ENCODE data around the gene TMEM44. TPM values are rescaled to one million over a fixed set of nuclear protein-coding genes. Genes with fewer than 3 reads are reported as not detected.

Gene TMEM44, protein sequence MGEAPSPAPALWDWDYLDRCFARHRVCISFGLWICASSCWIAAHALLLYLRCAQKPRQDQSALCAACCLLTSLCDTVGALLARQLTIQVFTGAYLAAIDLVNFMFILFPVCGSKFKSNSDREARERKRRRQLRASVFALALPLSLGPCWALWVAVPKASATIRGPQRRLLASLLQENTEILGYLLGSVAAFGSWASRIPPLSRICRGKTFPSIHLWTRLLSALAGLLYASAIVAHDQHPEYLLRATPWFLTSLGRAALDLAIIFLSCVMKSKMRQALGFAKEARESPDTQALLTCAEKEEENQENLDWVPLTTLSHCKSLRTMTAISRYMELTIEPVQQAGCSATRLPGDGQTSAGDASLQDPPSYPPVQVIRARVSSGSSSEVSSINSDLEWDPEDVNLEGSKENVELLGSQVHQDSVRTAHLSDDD
- total RNA-seq: 11.7 TPM
- 8.0 TPM for polyA plus RNA-seq

DNA sequence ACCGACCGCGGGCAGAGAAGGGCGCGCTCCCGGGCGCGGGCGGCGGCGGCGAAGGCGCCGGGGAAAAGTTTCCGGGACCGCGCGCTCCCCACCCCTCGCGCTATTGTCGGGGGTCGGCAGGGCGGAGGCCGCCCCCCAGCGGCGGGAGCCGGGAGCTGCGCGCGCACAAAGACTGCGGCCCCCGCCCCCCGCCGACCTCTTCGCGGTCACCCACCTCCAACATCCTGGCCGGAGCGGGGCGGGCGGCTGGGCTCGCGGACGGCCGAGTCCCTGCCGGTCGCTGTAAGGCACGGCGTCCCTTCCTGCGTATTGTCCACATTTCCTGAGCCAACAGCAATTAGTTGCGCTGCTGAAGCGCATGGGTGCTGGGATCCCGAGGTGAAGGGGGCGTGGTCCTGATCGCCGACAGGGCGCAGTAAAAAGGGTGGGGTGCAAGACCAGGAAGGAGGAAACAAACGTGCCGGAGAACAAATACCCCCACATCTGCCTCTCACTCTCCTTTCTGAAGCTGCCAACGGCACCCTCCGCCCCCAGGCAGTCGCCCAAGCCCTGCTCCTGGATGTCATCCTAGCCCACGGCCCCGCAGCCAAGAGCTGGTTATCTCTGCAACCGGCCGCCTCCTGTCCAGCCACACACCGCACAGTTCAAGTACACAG is at the start of gene TMEM44:
TSS of gene TMEM44 (minus strand) at position 71 of the 656 bp plus-strand sequence. CDS start 204 bp downstream, outside the sequence.
- peak within 1 kb of the TSS; percentile 77 for H3K4me3 ChIP-seq (ENCODE audit: low read depth, low read length)
- no peaks in the 10 kb centered on the region for H3K4me1 ChIP-seq (ENCODE audit: insufficient read depth)
- DNase-seq (ENCODE audit: extremely low spot score): peak; percentile 39
- H3K27ac ChIP-seq (ENCODE audit: low read depth): peak within 1 kb of the TSS; percentile 72
- H3K36me3 ChIP-seq (ENCODE audit: insufficient read depth): no peaks in the 10 kb centered on the region
- under 1% methylated on average over 66 of the region's 66 CpGs for WGBS

DNA sequence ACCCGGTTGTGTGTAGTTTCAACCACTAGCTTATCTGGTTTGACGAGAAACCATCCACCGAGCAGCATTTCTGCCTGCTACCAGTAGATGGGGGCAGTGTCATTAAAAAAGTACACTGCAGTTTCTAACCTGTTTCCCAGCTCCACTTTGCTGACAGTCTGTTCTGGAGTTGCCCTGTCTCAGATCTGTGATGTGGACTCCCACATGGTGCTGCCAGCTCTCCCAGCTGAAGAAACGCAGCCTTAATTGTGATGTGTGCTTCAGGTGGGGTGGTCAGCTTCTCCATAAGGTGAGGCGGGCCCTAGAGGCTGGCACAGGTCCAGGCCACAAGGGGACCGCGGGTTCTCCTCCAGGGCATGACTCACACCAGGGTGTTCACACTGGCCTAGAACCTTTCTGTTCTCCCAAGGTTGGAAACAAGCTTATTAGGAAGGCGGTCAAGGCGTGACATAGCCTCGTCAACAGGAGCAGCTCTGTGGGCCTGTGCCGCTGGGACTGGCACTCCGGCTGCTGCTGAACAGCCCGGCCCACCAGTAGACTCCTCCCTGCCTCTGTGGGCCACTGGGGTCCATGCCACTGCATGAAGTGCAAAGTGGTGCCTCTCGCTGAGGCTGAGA is 49.6 kb upstream of the TMEM44 start:
- no peaks in the 10 kb centered on the region for H3K36me3 ChIP-seq (ENCODE audit: insufficient read depth)
- DNase-seq (ENCODE audit: extremely low spot score): peak; percentile 86
- H3K4me3 ChIP-seq (ENCODE audit: low read depth, low read length): no peak overlapping the region
- no peaks in the 10 kb centered on the region for H3K4me1 ChIP-seq (ENCODE audit: insufficient read depth)
- peak overlapping the region; percentile 42 for H3K27ac ChIP-seq (ENCODE audit: low read depth)
- WGBS: 39% methylated on average over 14 of the region's 14 CpGs

DNA sequence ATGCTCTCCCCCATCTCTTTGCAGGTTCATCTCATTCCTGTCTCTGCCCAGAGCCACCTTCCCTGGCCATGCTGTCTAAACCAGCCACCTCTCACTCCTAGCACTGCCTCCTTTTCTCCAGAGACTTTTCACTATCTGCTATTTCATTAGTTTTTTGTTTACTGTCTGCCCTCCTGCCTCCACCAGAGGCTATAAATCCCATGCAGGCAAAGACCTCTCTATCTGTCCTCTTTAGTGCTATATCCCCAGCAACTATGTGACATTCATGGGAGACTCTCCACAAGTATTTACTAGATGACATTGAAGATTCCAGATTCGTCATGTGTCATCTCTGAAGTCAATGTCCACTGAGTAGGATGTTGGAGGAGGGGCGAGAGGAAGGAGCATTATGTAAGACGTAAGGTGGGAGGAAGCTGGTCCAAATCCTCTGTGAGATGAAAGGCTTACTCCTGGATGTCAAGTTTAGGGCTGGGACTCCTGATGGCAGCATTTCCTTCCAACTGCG is 49.0 kb upstream of the TMEM44 start:
- Histone ChIP-seq H3K4me3 (ENCODE audit: low read depth, low read length) (no peak overlapping the region), H3K4me1 (ENCODE audit: insufficient read depth) (no peaks in the 10 kb centered on the region), H3K36me3 (ENCODE audit: insufficient read depth) (no peaks in the 10 kb centered on the region), H3K27ac (ENCODE audit: low read depth) (no peak overlapping the region)
- 32% methylated on average over 4 of the region's 4 CpGs for WGBS
- DNase-seq (ENCODE audit: extremely low spot score): no peak

DNA sequence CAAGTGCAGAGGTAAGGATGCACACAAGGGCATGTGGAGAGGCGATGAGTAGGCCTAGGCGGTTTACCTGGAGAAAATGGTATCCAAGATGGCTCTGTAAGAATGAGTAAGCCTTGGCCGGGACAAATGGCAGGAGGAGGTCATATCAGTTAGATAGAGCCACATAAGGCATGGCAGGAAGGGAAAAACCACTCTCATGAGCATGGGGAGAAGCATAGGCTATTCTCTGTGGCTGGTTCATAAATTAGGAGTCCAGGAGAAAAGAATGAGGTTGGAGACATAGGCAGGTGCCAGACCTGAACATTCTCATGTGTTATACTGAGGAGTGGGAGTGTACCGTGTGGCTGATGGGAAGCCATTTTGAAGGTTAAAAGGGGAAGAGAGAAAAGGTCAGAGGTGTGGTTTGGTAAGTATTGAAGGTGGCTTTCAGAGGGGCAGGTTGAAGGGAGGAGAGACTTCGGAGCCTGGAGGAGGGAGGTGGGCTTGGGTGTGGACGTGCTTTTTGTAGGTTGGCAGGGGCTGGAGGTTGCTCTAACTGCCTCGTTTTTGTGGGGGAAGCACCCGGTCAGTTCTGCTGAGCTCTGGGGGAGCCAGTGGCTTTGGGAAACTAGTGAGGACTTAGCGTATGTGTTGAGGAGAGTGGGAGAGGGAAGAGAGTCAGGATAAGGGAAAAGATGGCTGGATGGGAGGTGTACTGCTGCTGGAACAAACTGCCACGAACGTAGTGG is 47.8 kb upstream of the TMEM44 start:
- no peak for DNase-seq (ENCODE audit: extremely low spot score)
- WGBS: 80% methylated on average over 11 of the region's 11 CpGs
- Histone ChIP-seq H3K4me1 (ENCODE audit: insufficient read depth) (no peaks in the 10 kb centered on the region), H3K27ac (ENCODE audit: low read depth) (no peak overlapping the region), H3K36me3 (ENCODE audit: insufficient read depth) (no peaks in the 10 kb centered on the region), H3K4me3 (ENCODE audit: low read depth, low read length) (no peak overlapping the region)

DNA sequence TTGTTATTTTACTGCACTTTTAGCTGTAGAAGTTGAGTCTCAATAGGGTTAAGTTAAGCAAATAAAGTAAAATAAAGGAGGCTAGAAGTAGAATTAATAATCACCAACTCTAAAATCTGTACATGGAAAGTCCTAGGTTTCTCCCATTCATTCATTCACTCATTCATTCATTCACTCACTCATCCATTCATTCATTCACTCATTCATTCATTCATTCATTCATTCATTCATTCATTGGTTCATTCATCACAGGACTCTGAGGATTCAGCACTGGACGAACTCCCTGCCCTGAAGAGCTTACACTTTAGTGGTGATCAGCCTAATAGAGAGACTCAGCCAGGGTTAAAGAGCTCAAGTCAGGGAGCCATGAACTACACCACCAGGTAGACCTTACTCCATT is 43.3 kb upstream of the TMEM44 start:
- no peak for DNase-seq (ENCODE audit: extremely low spot score)
- whole genome bisulfite sequencing: 72% methylated on average over 1 of the region's 1 CpG
- H3K36me3 ChIP-seq (ENCODE audit: insufficient read depth): no peaks in the 10 kb centered on the region
- H3K4me3 ChIP-seq (ENCODE audit: low read depth, low read length): no peak overlapping the region
- H3K4me1 ChIP-seq (ENCODE audit: insufficient read depth): no peaks in the 10 kb centered on the region
- H3K27ac ChIP-seq (ENCODE audit: low read depth): no peak overlapping the region

DNA sequence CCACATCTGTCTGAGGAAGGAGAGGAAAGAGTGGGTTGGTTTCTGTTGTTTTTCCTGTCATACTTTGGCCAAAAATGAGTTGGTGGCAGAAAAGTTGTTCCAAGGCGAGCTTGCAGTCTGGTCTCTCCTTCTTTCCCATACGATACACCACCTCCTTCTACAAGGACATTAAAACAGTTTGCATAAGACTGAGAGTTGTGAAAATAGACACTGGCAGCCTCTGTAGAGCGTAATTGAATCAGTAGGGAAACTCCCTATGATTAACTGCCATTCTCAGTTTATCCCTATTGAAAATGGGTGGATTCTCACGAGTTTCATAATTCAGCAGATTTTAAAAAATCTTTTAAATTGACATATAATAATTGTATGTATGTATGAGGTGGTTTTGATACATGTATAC is 42.5 kb upstream of the TMEM44 start:
- H3K4me1 ChIP-seq (ENCODE audit: insufficient read depth): no peaks in the 10 kb centered on the region
- no peak overlapping the region for H3K27ac ChIP-seq (ENCODE audit: low read depth)
- no peak overlapping the region for H3K4me3 ChIP-seq (ENCODE audit: low read depth, low read length)
- no peaks in the 10 kb centered on the region for H3K36me3 ChIP-seq (ENCODE audit: insufficient read depth)
- no peak for DNase-seq (ENCODE audit: extremely low spot score)
- WGBS: 62% methylated on average over 4 of the region's 4 CpGs

DNA sequence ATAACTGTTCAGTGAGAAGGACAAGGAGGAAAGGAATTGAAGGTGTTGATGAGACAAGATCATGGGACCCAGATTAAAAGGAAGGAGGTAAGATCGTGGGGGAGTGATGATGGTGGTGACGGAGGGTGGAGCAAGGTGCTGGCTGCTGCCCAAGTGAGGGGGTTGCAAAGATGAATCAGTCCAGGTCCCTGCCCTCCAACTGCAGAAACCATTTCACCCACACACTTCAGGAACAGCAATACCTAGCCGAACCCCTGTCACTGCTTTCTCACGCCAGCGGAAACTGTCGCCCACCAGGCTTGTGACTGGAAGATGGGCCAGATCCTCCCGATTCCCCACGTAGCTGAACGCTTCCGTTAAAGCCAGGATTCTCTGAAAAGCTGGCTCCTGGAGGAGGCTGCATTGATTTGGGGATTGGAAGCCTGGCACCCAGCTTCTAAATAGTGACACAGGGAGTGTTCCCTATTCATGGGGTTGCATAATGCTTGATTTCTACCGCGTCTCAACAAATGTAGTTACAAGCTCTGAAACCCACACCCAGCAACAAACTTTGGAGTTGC is 41.9 kb upstream of the TMEM44 start:
- no peak overlapping the region for H3K4me3 ChIP-seq (ENCODE audit: low read depth, low read length)
- no peaks in the 10 kb centered on the region for H3K36me3 ChIP-seq (ENCODE audit: insufficient read depth)
- no peak overlapping the region for H3K27ac ChIP-seq (ENCODE audit: low read depth)
- no peaks in the 10 kb centered on the region for H3K4me1 ChIP-seq (ENCODE audit: insufficient read depth)
- DNase-seq (ENCODE audit: extremely low spot score): no peak
- WGBS: 53% methylated on average over 12 of the region's 12 CpGs

DNA sequence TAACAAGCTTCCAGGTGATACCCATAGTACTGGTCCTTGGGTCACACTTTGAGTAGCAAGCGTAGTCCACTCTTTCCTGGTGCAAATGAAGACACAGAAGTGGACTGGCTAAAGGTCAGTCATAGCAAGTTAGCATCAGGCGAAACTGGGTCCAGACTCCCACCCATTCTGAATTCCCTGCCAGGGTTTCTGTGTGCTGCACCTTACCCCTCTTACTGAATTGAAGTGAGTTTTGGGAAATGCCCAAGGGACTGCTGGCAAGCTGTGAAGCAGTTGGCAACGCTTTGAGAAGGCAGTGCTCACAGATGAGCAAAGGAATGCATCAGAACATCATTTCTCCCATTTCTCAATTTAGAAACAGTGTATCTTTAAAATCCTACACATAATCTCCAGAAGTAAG is 40.5 kb upstream of the TMEM44 start:
- H3K4me1 ChIP-seq (ENCODE audit: insufficient read depth): no peaks in the 10 kb centered on the region
- no peak for DNase-seq (ENCODE audit: extremely low spot score)
- no peak overlapping the region for H3K4me3 ChIP-seq (ENCODE audit: low read depth, low read length)
- WGBS: 76% methylated on average over 3 of the region's 3 CpGs
- H3K36me3 ChIP-seq (ENCODE audit: insufficient read depth): peaks cover 4% of the 10 kb centered on the region
- H3K27ac ChIP-seq (ENCODE audit: low read depth): no peak overlapping the region

DNA sequence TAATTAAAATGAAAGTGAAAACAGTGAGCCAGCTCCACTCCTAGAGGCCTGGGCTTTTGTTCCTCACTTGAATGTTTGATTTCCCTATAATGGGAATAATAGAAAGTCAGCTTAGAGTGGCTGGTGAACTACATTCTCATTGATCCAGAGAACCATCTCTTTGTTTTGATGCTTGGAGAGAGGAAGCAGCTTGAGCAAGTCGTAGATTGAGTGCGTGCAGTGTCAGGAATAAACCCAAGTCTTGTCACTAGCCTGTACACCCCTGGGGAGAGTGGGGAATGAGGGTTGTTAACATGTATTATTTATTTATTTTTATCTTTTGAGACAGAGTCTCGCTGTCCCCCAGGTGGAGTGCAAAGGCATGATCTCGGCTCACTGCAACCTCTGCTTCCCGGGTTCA is 39.7 kb upstream of the TMEM44 start:
- no peak for DNase-seq (ENCODE audit: extremely low spot score)
- peaks cover 4% of the 10 kb centered on the region for H3K36me3 ChIP-seq (ENCODE audit: insufficient read depth)
- peak overlapping the region; percentile 74 for H3K4me3 ChIP-seq (ENCODE audit: low read depth, low read length)
- WGBS: 39% methylated on average over 5 of the region's 5 CpGs
- no peaks in the 10 kb centered on the region for H3K4me1 ChIP-seq (ENCODE audit: insufficient read depth)
- no peak overlapping the region for H3K27ac ChIP-seq (ENCODE audit: low read depth)

DNA sequence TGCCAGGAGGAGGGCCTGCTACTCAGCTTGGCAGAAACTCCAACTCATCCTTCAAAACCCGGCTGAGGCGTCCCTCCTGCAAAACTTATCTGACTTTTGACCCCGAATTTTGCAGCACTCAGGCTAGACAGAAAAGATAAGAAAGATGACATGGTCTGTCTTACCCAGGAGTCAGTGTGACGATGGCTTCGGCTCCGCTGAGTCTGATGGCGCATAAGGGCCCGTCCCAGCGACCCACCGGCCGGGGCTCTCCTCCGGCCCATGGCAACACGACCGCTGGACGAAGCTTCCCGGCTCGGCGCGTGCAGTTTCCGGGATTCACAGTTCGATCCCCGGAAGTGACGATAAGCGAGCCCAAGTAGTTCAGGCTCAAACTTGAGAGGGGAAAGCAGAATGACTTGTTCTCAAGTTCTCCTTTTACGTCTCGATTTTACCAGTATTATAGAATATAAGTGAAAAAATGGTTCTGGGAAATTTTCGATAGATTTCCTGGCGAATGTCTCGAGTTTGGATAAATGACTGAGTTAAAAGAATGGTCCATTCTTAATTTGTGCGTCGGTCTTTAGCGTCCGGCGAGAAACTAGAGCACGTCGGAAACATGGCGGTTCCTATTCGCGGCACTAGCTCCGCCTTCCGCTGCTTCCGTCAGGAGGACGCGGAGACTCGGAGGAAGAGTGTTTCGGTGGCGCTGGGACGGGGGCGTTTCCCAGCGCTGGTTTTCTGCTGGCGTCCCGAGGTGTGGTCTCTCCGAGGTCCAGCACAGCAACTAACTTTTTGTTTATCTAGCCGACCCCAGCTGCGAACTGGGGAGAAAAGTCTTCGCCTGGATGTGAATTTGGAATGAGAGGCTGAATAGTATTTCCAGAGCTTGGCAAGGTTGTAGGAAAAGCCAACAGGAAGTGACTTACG is 38.9 kb upstream of the TMEM44 start, which contains the start of gene LSG1:
TSS of gene LSG1 (minus strand) at position 292 of the 909 bp plus-strand sequence. CDS start at position 263, 29 bp downstream.
- Histone ChIP-seq H3K27ac (ENCODE audit: low read depth) (peak within 1 kb of the TSS; percentile 65), H3K36me3 (ENCODE audit: insufficient read depth) (peaks cover 4% of the 10 kb centered on the region), H3K4me1 (ENCODE audit: insufficient read depth) (no peaks in the 10 kb centered on the region), H3K4me3 (ENCODE audit: low read depth, low read length) (peak within 1 kb of the TSS; percentile 74)
- under 1% methylated on average over 57 of the region's 57 CpGs for WGBS
- DNase-seq (ENCODE audit: extremely low spot score): peak; percentile 95

DNA sequence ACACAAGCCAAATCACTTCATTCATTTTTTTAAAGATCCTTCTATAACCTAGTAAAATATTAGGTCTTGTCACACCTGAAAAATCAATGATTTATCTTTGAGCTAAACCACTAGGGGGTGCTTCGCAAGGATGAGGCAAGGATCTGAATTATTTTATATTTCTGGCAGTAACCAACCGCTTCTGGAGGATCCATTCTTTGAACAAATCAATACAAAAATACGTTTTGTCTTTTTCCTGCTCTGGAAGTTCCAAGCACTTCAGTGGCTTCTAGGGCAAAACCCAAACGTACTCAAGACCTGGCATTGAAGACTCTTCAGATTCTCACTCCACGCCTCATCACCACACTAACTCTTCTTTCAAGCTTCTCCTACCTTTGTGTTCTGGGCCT is 38.3 kb upstream of the TMEM44 start:
- no peaks in the 10 kb centered on the region for H3K4me1 ChIP-seq (ENCODE audit: insufficient read depth)
- DNase-seq (ENCODE audit: extremely low spot score): no peak
- peak overlapping the region; percentile 44 for H3K27ac ChIP-seq (ENCODE audit: low read depth)
- 0% methylated on average over 5 of the region's 5 CpGs for WGBS
- peaks cover 4% of the 10 kb centered on the region for H3K36me3 ChIP-seq (ENCODE audit: insufficient read depth)
- H3K4me3 ChIP-seq (ENCODE audit: low read depth, low read length): peak overlapping the region; percentile 74

DNA sequence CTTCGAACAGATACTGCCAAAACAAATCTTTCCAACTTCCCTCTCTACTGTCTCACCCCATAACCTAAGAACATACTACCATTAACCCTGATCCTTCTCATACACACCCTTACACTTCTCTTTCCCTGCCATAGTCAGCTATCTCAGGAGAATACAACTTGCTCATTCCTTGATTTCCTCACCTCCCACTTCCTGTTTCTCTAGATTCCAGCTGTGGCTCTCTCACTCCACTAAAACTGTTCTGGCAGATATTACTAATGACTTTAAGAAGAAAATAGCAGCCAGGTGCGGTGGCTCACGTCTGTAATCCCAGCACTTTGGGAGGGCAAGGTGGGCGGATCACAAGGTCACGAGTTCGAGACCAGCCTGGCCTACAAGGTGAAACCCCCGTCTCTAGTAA is 34.1 kb upstream of the TMEM44 start:
- Histone ChIP-seq H3K36me3 (ENCODE audit: insufficient read depth) (peaks cover 4% of the 10 kb centered on the region), H3K4me1 (ENCODE audit: insufficient read depth) (no peaks in the 10 kb centered on the region), H3K4me3 (ENCODE audit: low read depth, low read length) (no peak overlapping the region), H3K27ac (ENCODE audit: low read depth) (no peak overlapping the region)
- DNase-seq (ENCODE audit: extremely low spot score): no peak
- 91% methylated on average over 7 of the region's 7 CpGs for WGBS

Data from urinary bladder (tissue), 4 donors.